PC-3 (cell line): ENCODE results near the gene LCA5L. TPM values are rescaled to one million over a fixed set of nuclear protein-coding genes. Genes with fewer than 3 reads are reported as not detected.
A peak's percentile ranks its signal among the peaks of the same experiment; 100 is the strongest.

Experiments
- ATAC-seq: fragments of 200-7000 bp; cut with Tn5 transposase; 2 replicates; pipeline ENCODE4 v1.9.1; 2020; ENCODE audit warnings: mild to moderate bottlenecking, moderate library complexity
- BruUV-seq: library from RNA; stranded (reverse); fragments of 400-500 nt; replicated peaks from 2 replicates; lab custom pipeline; 2021; lab: Mats Ljungman, UMichigan
- CTCF ChIA-PET: fragments of 300-600 bp; sonication (Branson Sonifier 250); formaldehyde crosslinking; loops from one replicate; lab custom pipeline; 2022; ENCODE audit warnings: antibody characterized with exemption; lab: Charles Lee
- POLR2A ChIA-PET: fragments of 300-600 bp; sonication (Branson Sonifier 250); formaldehyde crosslinking; loops from one replicate; lab custom pipeline; 2022; ENCODE audit warnings: antibody characterized with exemption; ENCODE audit not compliant: unreplicated experiment; lab: Charles Lee
- DNase-seq: peaks from one replicate; pipeline ENCODE4 v3.0.0-alpha.2; 2015
- H2AFZ ChIP-seq: fragments of 300-600 bp; sonication (generic); 2 replicates; pipeline ENCODE4 v1.6.0; 2016; ENCODE audit warnings: antibody characterized with exemption, low read length
- H3F3A ChIP-seq: fragments of 300-600 bp; sonication (generic); one replicate; pipeline ENCODE4 v1.6.0; 2017; ENCODE audit warnings: antibody characterized with exemption, low read length, control low read depth, mild to moderate bottlenecking; ENCODE audit not compliant: unreplicated experiment
- H3K27ac ChIP-seq: fragments of 300-600 bp; sonication (generic); 2 replicates; pipeline ENCODE4 v1.5.1; 2016; ENCODE audit warnings: mild to moderate bottlenecking, low read length
- H3K27me3 ChIP-seq: fragments of 300-600 bp; sonication (generic); 2 replicates; pipeline ENCODE4 v1.6.1; 2016; ENCODE audit warnings: low read length, mixed read lengths
- H3K36me3 ChIP-seq: fragments of 300-600 bp; sonication (generic); 2 replicates; pipeline ENCODE4 v1.6.1; 2016; ENCODE audit warnings: low read depth, mixed run types, low read length, mixed read lengths
- H3K4me1 ChIP-seq: fragments of 300-600 bp; sonication (generic); 2 replicates; pipeline ENCODE4 v1.5.1; 2016; ENCODE audit warnings: low read length; ENCODE audit not compliant: insufficient read depth
- H3K4me2 ChIP-seq: fragments of 300-600 bp; sonication (generic); 2 replicates; pipeline ENCODE4 v1.6.0; 2016; ENCODE audit warnings: low read length
- H3K4me3 ChIP-seq: fragments of 300-600 bp; sonication (generic); 2 replicates; pipeline ENCODE4 v1.5.1; 2016; ENCODE audit warnings: mild to moderate bottlenecking, low read length, mixed read lengths
- H3K79me2 ChIP-seq: fragments of 300-600 bp; sonication (generic); 2 replicates; pipeline ENCODE4 v1.6.1; 2017; ENCODE audit warnings: low read length, mixed read lengths
- H3K9ac ChIP-seq: fragments of 300-600 bp; sonication (generic); 2 replicates; pipeline ENCODE4 v1.6.0; 2016; ENCODE audit warnings: mild to moderate bottlenecking, low read length
- H3K9me2 ChIP-seq: fragments of 300-600 bp; sonication (generic); replicated peaks from 2 replicates; pipeline ENCODE4 v1.6.1; 2016; ENCODE audit warnings: mixed run types, low read length, mixed read lengths
- H3K9me3 ChIP-seq: fragments of 300-600 bp; sonication (generic); 2 replicates; pipeline ENCODE4 v1.6.1; 2016; ENCODE audit warnings: low read length, mixed read lengths
- H4K20me1 ChIP-seq: fragments of 300-600 bp; sonication (generic); 2 replicates; pipeline ENCODE4 v1.6.1; 2016; ENCODE audit warnings: low read length, mixed read lengths
- EZH2 ChIP-seq: fragments of 300-600 bp; sonication (generic); IDR thresholded peaks from one replicate; pipeline ENCODE4 v1.6.1; 2017; ENCODE audit warnings: antibody characterized with exemption, mild to moderate bottlenecking, low read length; ENCODE audit not compliant: unreplicated experiment
- EZH2phosphoT487 ChIP-seq: fragments of 300-600 bp; sonication (generic); IDR thresholded peaks from 2 replicates; pipeline ENCODE4 v1.6.1; 2018; ENCODE audit warnings: mild to moderate bottlenecking, antibody characterized with exemption, low read length, borderline replicate concordance
- intact Hi-C: fragments of 100-400 bp; cut with micrococcal nuclease; formaldehyde crosslinking; loops from 2 replicates; pipeline ENCODE4 v1.9.0; 2023
- total RNA-seq: library from RNA; depleted of rRNA; stranded (reverse); fragments of >200 nt; gene quantifications from 2 replicates; pipeline ENCODE4 v1.2.3, GENCODE V29; 2014
- TF ChIP-seq, protein P1 (sequence below): fragments of 300-600 bp; sonication (generic); conservative IDR thresholded peaks from 2 replicates; pipeline ENCODE4 v1.5.1; 2017; ENCODE audit warnings: antibody characterized with exemption, low read depth, mild to moderate bottlenecking, low read length

LCA5L gene
- total RNA-seq, 1 experiment from 2014 or later = 0.40 TPM

DNA sequence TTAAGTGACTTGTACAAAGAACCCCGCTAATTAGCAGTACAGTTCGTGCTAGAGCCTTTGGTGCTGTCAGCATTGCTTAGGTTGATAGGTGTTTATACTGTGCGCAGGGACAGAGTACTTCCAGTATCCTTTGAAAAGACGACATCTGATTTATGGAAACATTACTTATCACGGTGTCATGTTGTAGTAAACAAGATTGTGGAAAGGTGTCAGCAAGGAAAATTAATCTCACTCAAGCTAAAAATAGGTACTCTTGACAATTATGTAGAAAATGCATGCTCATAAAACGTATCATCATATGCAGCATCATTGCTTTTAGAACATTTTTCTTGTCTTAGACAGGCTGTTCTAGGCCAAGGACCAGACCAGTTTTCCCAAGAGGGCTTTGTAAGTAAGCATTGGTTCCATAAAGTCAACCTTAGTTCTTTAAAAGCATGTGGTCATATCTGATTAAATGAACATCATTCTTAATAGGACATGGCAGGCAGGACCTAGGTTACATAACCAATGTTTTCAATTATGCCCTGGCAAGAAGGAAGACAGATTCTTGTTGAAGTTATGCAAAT, 39.2 kb upstream of the LCA5L start:
- Histone ChIP-seq H4K20me1 (no peaks in the 10 kb centered on the region), H3K4me1 (peaks cover 9% of the 10 kb centered on the region; the same call in 1 of the 2 replicates), H3K4me2 (no peak overlapping the region), H3K36me3 (no peaks in the 10 kb centered on the region), H3K4me3 (no peak overlapping the region), H3K27ac (no peak overlapping the region), H3K9ac (no peak overlapping the region), H3K27me3 (no peaks in the 10 kb centered on the region), H3K79me2 (no peaks in the 10 kb centered on the region), H3F3A (no peaks in the 10 kb centered on the region), H3K9me2 (no peaks in the 10 kb centered on the region), H2AFZ (no peak overlapping the region), H3K9me3 (no peaks in the 10 kb centered on the region)
- no TSS peak for BruUV-seq
- DNase-seq (no peak), ATAC-seq (no peak)
- CTCF ChIA-PET = no interaction called here
- TF ChIP-seq EZH2phosphoT487 (no peak), EZH2 (no peak)
- TF ChIP-seq, protein P1, sequence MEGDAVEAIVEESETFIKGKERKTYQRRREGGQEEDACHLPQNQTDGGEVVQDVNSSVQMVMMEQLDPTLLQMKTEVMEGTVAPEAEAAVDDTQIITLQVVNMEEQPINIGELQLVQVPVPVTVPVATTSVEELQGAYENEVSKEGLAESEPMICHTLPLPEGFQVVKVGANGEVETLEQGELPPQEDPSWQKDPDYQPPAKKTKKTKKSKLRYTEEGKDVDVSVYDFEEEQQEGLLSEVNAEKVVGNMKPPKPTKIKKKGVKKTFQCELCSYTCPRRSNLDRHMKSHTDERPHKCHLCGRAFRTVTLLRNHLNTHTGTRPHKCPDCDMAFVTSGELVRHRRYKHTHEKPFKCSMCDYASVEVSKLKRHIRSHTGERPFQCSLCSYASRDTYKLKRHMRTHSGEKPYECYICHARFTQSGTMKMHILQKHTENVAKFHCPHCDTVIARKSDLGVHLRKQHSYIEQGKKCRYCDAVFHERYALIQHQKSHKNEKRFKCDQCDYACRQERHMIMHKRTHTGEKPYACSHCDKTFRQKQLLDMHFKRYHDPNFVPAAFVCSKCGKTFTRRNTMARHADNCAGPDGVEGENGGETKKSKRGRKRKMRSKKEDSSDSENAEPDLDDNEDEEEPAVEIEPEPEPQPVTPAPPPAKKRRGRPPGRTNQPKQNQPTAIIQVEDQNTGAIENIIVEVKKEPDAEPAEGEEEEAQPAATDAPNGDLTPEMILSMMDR = no peak
- intact Hi-C loops = no loop called here
- POLR2A ChIA-PET = no interaction called here

DNA sequence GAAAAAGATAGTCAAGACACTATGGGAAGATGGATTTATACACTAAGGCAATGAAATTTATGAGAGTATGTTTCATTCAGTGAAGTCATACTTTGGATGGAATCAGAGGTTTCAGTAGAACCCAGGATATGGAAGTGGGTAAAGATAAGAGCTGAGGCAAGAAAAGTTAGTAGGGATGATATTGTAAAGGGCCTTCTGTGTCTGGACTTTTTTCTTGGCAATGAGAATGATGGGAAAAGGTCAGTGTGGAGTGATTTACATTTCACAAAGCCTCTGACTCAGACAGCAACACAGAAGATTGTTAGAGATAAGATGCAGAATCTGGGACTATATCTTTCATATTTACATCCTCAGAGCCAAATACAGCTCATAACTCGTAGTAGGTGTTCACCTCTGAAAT, 38.3 kb upstream of the LCA5L start:
- H3K27me3 ChIP-seq = no peaks in the 10 kb centered on the region
- no peak overlapping the region for H3K27ac ChIP-seq
- no peak overlapping the region for H2AFZ ChIP-seq
- no peaks in the 10 kb centered on the region for H4K20me1 ChIP-seq
- no peak overlapping the region for H3K9ac ChIP-seq
- H3K4me2 ChIP-seq = no peak overlapping the region
- H3K4me3 ChIP-seq = no peak overlapping the region
- no peaks in the 10 kb centered on the region for H3K79me2 ChIP-seq
- H3K36me3 ChIP-seq = no peaks in the 10 kb centered on the region
- DNase-seq (peak; percentile 48), ATAC-seq (peak; percentile 67)
- intact Hi-C loops = no loop called here
- no peaks in the 10 kb centered on the region for H3K9me3 ChIP-seq
- H3F3A ChIP-seq = no peaks in the 10 kb centered on the region
- H3K4me1 ChIP-seq = peaks cover 9% of the 10 kb centered on the region; the same call in 1 of the 2 replicates
- no peaks in the 10 kb centered on the region for H3K9me2 ChIP-seq
- BruUV-seq = no TSS peak
- ChIA-PET CTCF (no interaction called here), POLR2A (interaction anchor here (0.7 kb wide), 1 partner anchor 28 kb away, joined by 3 read pairs; no protein-coding TSS in a partner anchor)
- TF ChIP-seq, protein P1 = no peak
- TF ChIP-seq EZH2phosphoT487 (no peak), EZH2 (no peak)

DNA sequence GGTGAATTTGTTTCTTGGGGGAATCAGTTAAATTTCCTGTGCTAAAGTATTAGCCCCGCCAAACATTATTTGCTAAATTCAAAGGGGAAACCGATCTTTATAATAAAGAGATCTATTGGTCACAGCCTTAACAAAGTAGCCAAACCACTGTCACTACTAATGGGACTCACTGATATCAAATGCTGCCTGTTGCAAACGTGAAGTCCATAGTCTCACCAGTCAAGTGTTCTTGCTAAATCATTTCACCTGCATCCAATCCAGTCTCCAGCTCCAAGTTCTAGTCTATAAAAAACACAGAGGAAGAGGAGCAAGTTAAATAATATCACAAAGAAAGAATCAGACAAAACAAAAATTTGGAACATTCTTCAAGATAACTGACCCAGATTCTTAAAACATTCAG, 36.3 kb upstream of the LCA5L start:
- H3K79me2 ChIP-seq = no peaks in the 10 kb centered on the region
- no peak for ATAC-seq
- DNase-seq = no peak
- ChIA-PET POLR2A (no interaction called here), CTCF (no interaction called here)
- no peaks in the 10 kb centered on the region for H3F3A ChIP-seq
- no peak overlapping the region for H3K27ac ChIP-seq
- no peak overlapping the region for H2AFZ ChIP-seq
- TF ChIP-seq EZH2 (no peak), EZH2phosphoT487 (no peak)
- TF ChIP-seq, protein P1 = no peak
- no peaks in the 10 kb centered on the region for H3K9me2 ChIP-seq
- H4K20me1 ChIP-seq = no peaks in the 10 kb centered on the region
- H3K4me1 ChIP-seq = peaks cover 9% of the 10 kb centered on the region; the same call in 1 of the 2 replicates
- H3K4me2 ChIP-seq = no peak overlapping the region
- no peak overlapping the region for H3K4me3 ChIP-seq
- no TSS peak for BruUV-seq
- H3K36me3 ChIP-seq = no peaks in the 10 kb centered on the region
- intact Hi-C loops = no loop called here
- H3K9me3 ChIP-seq = no peaks in the 10 kb centered on the region
- H3K27me3 ChIP-seq = no peaks in the 10 kb centered on the region
- no peak overlapping the region for H3K9ac ChIP-seq
